Endodermal cell (in vitro differentiated cells): ENCODE measurements around the gene PRKACA. TPM values are rescaled to one million over a fixed set of nuclear protein-coding genes. Genes with fewer than 3 reads are reported as not detected.

Experiments used
- DNase-seq: peaks from one replicate; pipeline ENCODE4 v3.0.0-alpha.2; 2017
- H3K27ac ChIP-seq: 2 replicates; pipeline ENCODE4 v1.5.1; 2013; ENCODE audit warnings: mild to moderate bottlenecking, low read depth, low read length, moderate library complexity
- H3K27me3 ChIP-seq: 2 replicates; pipeline ENCODE4 v1.6.1; 2013; ENCODE audit warnings: mild to moderate bottlenecking, low read length, moderate library complexity; ENCODE audit not compliant: insufficient read depth, control insufficient read depth, poor library complexity, severe bottlenecking
- H3K36me3 ChIP-seq: 2 replicates; pipeline ENCODE4 v1.7.0; 2013; ENCODE audit warnings: mild to moderate bottlenecking, low read length, moderate library complexity; ENCODE audit not compliant: control insufficient read depth, insufficient read depth
- H3K4me1 ChIP-seq: one replicate; pipeline ENCODE4 v1.7.0; 2013; ENCODE audit warnings: low read length; ENCODE audit not compliant: control insufficient read depth, insufficient read depth
- H3K4me3 ChIP-seq: 2 replicates; pipeline ENCODE4 v1.5.1; 2013; ENCODE audit warnings: mild to moderate bottlenecking, low read length, moderate library complexity
- H3K9ac ChIP-seq: 2 replicates; pipeline ENCODE4 v1.6.1; 2013; ENCODE audit warnings: mild to moderate bottlenecking, low read length, moderate library complexity; ENCODE audit not compliant: poor library complexity, severe bottlenecking; ENCODE audit errors: extremely low read depth
- H3K9me3 ChIP-seq: 2 replicates; pipeline ENCODE4 v1.6.1; 2013; ENCODE audit warnings: mild to moderate bottlenecking, low read length, moderate library complexity; ENCODE audit not compliant: control insufficient read depth
- H3K27ac Mint-ChIP-seq: 2 replicates; pipeline ENCODE4 v1.8.0; 2020; ENCODE audit warnings: mixed read lengths
- H3K27me3 Mint-ChIP-seq: 2 replicates; pipeline ENCODE4 v1.8.0; 2021; ENCODE audit warnings: mild to moderate bottlenecking, mixed read lengths; ENCODE audit not compliant: insufficient read depth
- H3K36me3 Mint-ChIP-seq: 2 replicates; pipeline ENCODE4 v1.8.0; 2020; ENCODE audit warnings: low read depth, mixed read lengths
- H3K4me1 Mint-ChIP-seq: 2 replicates; pipeline ENCODE4 v1.8.0; 2020; ENCODE audit warnings: mixed read lengths
- H3K4me3 Mint-ChIP-seq: 2 replicates; pipeline ENCODE4 v1.8.0; 2020; ENCODE audit warnings: mild to moderate bottlenecking, moderate library complexity, mixed read lengths
- H3K9me3 Mint-ChIP-seq: 2 replicates; pipeline ENCODE4 v1.8.0; 2020; ENCODE audit warnings: mild to moderate bottlenecking, mixed read lengths
- CTCF ChIP-seq: fragments of 200-600 bp; sonication (generic); conservative IDR thresholded peaks from 2 replicates; pipeline ENCODE4 v1.5.0; 2021; ENCODE audit warnings: antibody characterized with exemption, mild to moderate bottlenecking
- WGBS, 2 experiments: methylation state at CpG; one replicate each; pipeline versions ENCODE4 v1.1.5 to v1.1.7; 2013; ENCODE audit warnings: missing lambda C conversion rate in 2 of 2, mixed read lengths in 1 of 2; ENCODE audit not compliant: insufficient coverage in 1 of 2, insufficient read length in 1 of 2; 5-methylcytosine and 5-hydroxymethylcytosine counted together
- total RNA-seq, 2 donors: library from RNA; stranded (reverse); fragmentation: NEBNext Ultra II Directional in 1 of 2; extraction: Animal tissue kit (Norgen Biotek cat#: 25700) in 1 of 2; gene quantifications; 2 replicates in 1 of 2; 3 replicates in 1 of 2; pipeline ENCODE4 v1.2.1, GENCODE V29; 2021

Gene PRKACA
- total RNA-seq, 2 donors from 2014 or later, result 62.1 to 73.8 TPM

- no peaks in the 10 kb centered on the region for H3K9me3 ChIP-seq
- H3K4me3 ChIP-seq, result no peak overlapping the region
- Mint-ChIP-seq H3K36me3 (no peaks in the 10 kb centered on the region), H3K4me3 (no peak overlapping the region), H3K9me3 (no peaks in the 10 kb centered on the region), H3K4me1 (no peaks in the 10 kb centered on the region), H3K27me3 (peaks cover 47% of the 10 kb centered on the region), H3K27ac (no peak overlapping the region)
- 53 to 65% methylated on average over 6 to 8 of the region's 8 CpGs for WGBS, 2 experiments
- H3K9ac ChIP-seq, result no peak overlapping the region
- H3K36me3 ChIP-seq, result no peaks in the 10 kb centered on the region
- no peaks in the 10 kb centered on the region for H3K4me1 ChIP-seq
- H3K27me3 ChIP-seq, result peaks cover 35% of the 10 kb centered on the region
- DNase-seq, result no peak
- TF ChIP-seq CTCF, result no peak
- H3K27ac ChIP-seq, result no peak overlapping the region
These were observed 57.9 kb downstream of the PRKACA start for GRCh38 chr19:14059652-14060155.

GRCh38 chr19:14059093-14059480 lies 58.5 kb downstream of the PRKACA start:
- Mint-ChIP-seq H3K27ac (no peak overlapping the region), H3K4me3 (no peak overlapping the region), H3K27me3 (peaks cover 53% of the 10 kb centered on the region), H3K36me3 (no peaks in the 10 kb centered on the region), H3K4me1 (no peaks in the 10 kb centered on the region), H3K9me3 (no peaks in the 10 kb centered on the region)
- H3K27ac ChIP-seq, result no peak overlapping the region
- peak; percentile 81 for DNase-seq
- no peaks in the 10 kb centered on the region for H3K36me3 ChIP-seq
- H3K9me3 ChIP-seq, result no peaks in the 10 kb centered on the region
- 27 to 43% methylated on average over 13 to 15 of the region's 15 CpGs for WGBS, 2 experiments
- no peak overlapping the region for H3K9ac ChIP-seq
- H3K4me1 ChIP-seq, result no peaks in the 10 kb centered on the region
- peak; percentile 87 for TF ChIP-seq CTCF
- H3K4me3 ChIP-seq, result no peak overlapping the region
- peaks cover 35% of the 10 kb centered on the region for H3K27me3 ChIP-seq

- Histone ChIP-seq H3K4me3 (peak overlapping the region; percentile 60), H3K27me3 (peaks cover 35% of the 10 kb centered on the region), H3K9me3 (no peaks in the 10 kb centered on the region), H3K9ac (no peak overlapping the region), H3K27ac (no peak overlapping the region), H3K36me3 (no peaks in the 10 kb centered on the region), H3K4me1 (no peaks in the 10 kb centered on the region)
- Mint-ChIP-seq H3K4me3 (peak overlapping the region; percentile 54), H3K36me3 (no peaks in the 10 kb centered on the region), H3K9me3 (no peaks in the 10 kb centered on the region), H3K27ac (no peak overlapping the region), H3K4me1 (no peaks in the 10 kb centered on the region), H3K27me3 (peaks cover 56% of the 10 kb centered on the region)
- DNase-seq, result no peak
- TF ChIP-seq CTCF, result no peak
- 53 to 56% methylated on average over 11 to 17 of the region's 17 CpGs for WGBS, 2 experiments
These were observed 59.1 kb downstream of the PRKACA start for GRCh38 chr19:14058182-14059092.
